Loucy (cell line): ENCODE data around the gene LRRC56.

ENCODE experiments used
- CTCF ChIP-seq: fragments of 200-600 bp; sonication (generic); conservative IDR thresholded peaks from 2 replicates; pipeline ENCODE4 v1.5.1; 2014; ENCODE audit warnings: mild to moderate bottlenecking, antibody characterized with exemption, low read length
- EZH2phosphoT487 ChIP-seq: fragments of 200-600 bp; IDR thresholded peaks from 2 replicates; pipeline ENCODE4 v1.6.1; 2018; ENCODE audit warnings: antibody characterized with exemption, mild to moderate bottlenecking, moderate library complexity, borderline replicate concordance

GRCh38 chr11:537622-538430 is 499 bp downstream of the LRRC56 start:
- TF ChIP-seq CTCF (no peak), EZH2phosphoT487 (no peak)
